Measurements from ENCODE around the gene CCBE1.

Gene CCBE1

GRCh38 chr18:59459369-59460071, 237.7 kb downstream of the CCBE1 start:
- CTCF ChIA-PET: interaction anchor here (0.7 to 7.7 kb wide), 39 partner anchors 9 to 1096 kb away, joined by 3 to 158 read pairs (median 4); partner anchors contain the start of gene CCBE1

DNA sequence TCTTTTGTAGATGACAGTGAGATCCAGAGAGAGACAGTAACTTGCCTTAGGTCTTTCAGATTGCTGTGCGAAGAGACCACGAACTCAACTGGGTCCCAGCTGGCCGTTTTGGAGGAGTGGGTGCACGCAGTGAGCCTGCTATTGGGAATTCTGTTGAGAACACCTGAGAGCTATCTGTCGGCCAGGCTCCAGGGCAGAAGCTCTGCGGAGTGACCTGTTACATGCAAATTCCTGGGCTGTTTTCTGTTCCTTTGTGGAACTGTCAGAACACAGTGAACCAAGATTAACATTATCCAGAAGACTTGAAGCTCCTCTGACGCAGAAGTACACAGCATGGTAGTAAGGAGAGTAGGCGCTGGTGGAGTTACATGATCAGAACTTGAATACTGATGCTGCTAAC, 238.6 kb downstream of the CCBE1 start:
- no peak for DNase-seq (ENCODE audit: extremely low spot score)
- CTCF ChIA-PET: interaction anchor here (0.7 to 7.7 kb wide), 27 partner anchors 10 to 1091 kb away, joined by 3 to 158 read pairs (median 4); partner anchors contain the start of gene CCBE1
- POLR2A ChIA-PET: no interaction called here
- TF ChIP-seq, protein P1, sequence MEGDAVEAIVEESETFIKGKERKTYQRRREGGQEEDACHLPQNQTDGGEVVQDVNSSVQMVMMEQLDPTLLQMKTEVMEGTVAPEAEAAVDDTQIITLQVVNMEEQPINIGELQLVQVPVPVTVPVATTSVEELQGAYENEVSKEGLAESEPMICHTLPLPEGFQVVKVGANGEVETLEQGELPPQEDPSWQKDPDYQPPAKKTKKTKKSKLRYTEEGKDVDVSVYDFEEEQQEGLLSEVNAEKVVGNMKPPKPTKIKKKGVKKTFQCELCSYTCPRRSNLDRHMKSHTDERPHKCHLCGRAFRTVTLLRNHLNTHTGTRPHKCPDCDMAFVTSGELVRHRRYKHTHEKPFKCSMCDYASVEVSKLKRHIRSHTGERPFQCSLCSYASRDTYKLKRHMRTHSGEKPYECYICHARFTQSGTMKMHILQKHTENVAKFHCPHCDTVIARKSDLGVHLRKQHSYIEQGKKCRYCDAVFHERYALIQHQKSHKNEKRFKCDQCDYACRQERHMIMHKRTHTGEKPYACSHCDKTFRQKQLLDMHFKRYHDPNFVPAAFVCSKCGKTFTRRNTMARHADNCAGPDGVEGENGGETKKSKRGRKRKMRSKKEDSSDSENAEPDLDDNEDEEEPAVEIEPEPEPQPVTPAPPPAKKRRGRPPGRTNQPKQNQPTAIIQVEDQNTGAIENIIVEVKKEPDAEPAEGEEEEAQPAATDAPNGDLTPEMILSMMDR (IDR thresholded peaks at IDR 0.05; ENCODE audit: control extremely low read depth, extremely low read depth, low read depth, missing control alignments): no peak

More at GRCh38 chr18:59459369-59460071, 237.7 kb downstream of the CCBE1 start:
- TF ChIP-seq, protein P1 (IDR thresholded peaks at IDR 0.05; ENCODE audit: control extremely low read depth, extremely low read depth, low read depth, missing control alignments): peak; percentile 54
- POLR2A ChIA-PET: no interaction called here
- peak; percentile 40 for DNase-seq (ENCODE audit: extremely low spot score)

GRCh38 chr18:59456657-59457056, 240.6 kb downstream of the CCBE1 start:
- ChIA-PET CTCF (interaction anchor here (2.0 to 7.7 kb wide), 2 partner anchors 14 to 365 kb away, joined by 9 to 158 read pairs; no protein-coding TSS in a partner anchor), POLR2A (no interaction called here)
- DNase-seq (ENCODE audit: extremely low spot score): no peak
- TF ChIP-seq, protein P1 (IDR thresholded peaks at IDR 0.05; ENCODE audit: control extremely low read depth, extremely low read depth, low read depth, missing control alignments): no peak

DNA sequence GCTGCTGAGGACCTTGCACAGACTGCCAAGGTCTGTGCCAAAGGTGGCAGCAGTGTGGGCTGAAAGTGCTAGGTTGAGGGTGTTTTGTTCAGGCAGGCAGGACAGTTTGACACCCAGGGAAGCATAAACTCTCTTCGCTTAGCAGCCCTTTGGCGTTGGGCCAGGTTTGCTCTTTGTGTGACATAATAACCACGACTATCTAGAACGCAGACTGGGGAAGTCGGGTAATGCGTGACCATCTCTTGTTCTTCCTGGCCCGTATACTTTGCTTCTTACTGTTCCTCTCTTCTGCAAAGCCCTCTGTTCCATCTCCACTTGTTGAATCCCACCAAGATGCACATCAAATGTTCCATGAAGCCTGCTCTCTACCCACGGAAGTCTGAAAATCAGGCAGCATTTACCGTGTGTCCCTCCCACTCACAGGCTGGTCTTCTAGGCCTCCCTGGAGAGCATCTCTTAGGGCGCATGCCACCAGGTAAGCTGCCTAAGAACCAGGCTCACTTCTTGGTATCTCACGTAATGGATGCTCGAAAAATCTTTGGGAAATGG, 241.4 kb downstream of the CCBE1 start:
- CTCF ChIA-PET: interaction anchor here (2.0 to 7.7 kb wide), 2 partner anchors 15 to 365 kb away, joined by 9 to 158 read pairs; no protein-coding TSS in a partner anchor
- POLR2A ChIA-PET: no interaction called here
- no peak for DNase-seq (ENCODE audit: extremely low spot score)

GRCh38 chr18:59454909-59455727, 242.1 kb downstream of the CCBE1 start:
- DNase-seq (ENCODE audit: extremely low spot score): no peak
- TF ChIP-seq, protein P1 (IDR thresholded peaks at IDR 0.05; ENCODE audit: control extremely low read depth, extremely low read depth, low read depth, missing control alignments): no peak
- ChIA-PET POLR2A (no interaction called here), CTCF (interaction anchor here (2.4 to 7.7 kb wide), 2 partner anchors 366 to 369 kb away, joined by 7 to 158 read pairs; no protein-coding TSS in a partner anchor)

More for the DNA sequence above, 241.4 kb downstream of the CCBE1 start:
- TF ChIP-seq, protein P1 (IDR thresholded peaks at IDR 0.05; ENCODE audit: control extremely low read depth, extremely low read depth, low read depth, missing control alignments): no peak

- TF ChIP-seq, protein P1 (IDR thresholded peaks at IDR 0.05; ENCODE audit: control extremely low read depth, extremely low read depth, low read depth, missing control alignments): no peak
- CTCF ChIA-PET: interaction anchor here (0.8 to 2.4 kb wide), 4 partner anchors 19 to 370 kb away, joined by 3 to 7 read pairs (median 3); no protein-coding TSS in a partner anchor
- POLR2A ChIA-PET: no interaction called here
- DNase-seq (ENCODE audit: extremely low spot score): no peak
Observed at GRCh38 chr18:59453468-59453961, 243.7 kb downstream of the CCBE1 start.

Measured in GM10248 (cell line).